Measurements from ENCODE around the gene UBE2O. TPM values are rescaled to one million over a fixed set of nuclear protein-coding genes. Genes with fewer than 3 reads are reported as not detected.

Gene UBE2O
- total RNA-seq, 1 experiment from 2014 or later: 57.4 TPM

DNA sequence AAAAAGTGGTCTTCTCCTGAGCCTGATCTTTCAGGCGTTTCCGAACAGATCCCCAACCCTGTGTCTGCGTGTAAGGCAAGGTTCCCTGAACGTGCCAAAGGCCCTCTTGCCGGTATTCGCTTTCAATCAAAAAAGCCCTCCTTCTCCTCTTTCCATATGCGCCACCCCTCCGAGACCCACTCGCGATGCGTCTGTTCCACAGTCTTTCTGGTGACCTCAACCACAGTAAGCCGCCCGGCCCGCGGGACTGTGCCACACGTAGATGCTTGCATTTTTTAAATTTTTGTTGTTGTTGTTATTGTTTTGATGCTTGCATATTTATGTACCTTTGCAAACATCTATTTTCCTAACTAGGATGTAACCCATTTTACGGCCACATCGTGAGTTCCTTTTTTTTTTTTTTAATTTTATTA lies 98.6 kb downstream of the UBE2O start:
- Histone ChIP-seq H3K4me1 (ENCODE audit: insufficient read depth, low read length, poor library complexity, severe bottlenecking) (peaks cover 6% of the 10 kb centered on the region), H3K27ac (ENCODE audit: low read depth, low read length, poor library complexity, severe bottlenecking) (peak overlapping the region; percentile 96), H3K9me3 (ENCODE audit: low read depth, low read length, poor library complexity, severe bottlenecking) (no peaks in the 10 kb centered on the region), H3K27me3 (replicated peaks; ENCODE audit: insufficient read depth, low read depth, low read length, poor library complexity) (no peaks in the 10 kb centered on the region), H3K4me3 (ENCODE audit: low read depth, low read length, poor library complexity, severe bottlenecking) (peak overlapping the region; percentile 74), H3K36me3 (ENCODE audit: insufficient read depth, low read length, poor library complexity, severe bottlenecking) (no peaks in the 10 kb centered on the region)
- no peak for DNase-seq (ENCODE audit: low spot score)
- ChIA-PET CTCF (no interaction called here), POLR2A (ENCODE audit: low non-redundant PET) (no interaction called here)
- intact Hi-C loops (cut with micrococcal nuclease; ENCODE audit: unreplicated experiment): loop anchor here (1.0 kb wide), 1 partner anchor 29 kb away; no protein-coding TSS in a partner anchor
- BruUV-seq (replicated peaks): TSS peak; percentile 94
- no peak for TF ChIP-seq EZH2 (IDR thresholded peaks at IDR 0.05; ENCODE audit: borderline replicate concordance, low read depth, low read length, poor library complexity, severe bottlenecking)
- TF ChIP-seq, protein P1, sequence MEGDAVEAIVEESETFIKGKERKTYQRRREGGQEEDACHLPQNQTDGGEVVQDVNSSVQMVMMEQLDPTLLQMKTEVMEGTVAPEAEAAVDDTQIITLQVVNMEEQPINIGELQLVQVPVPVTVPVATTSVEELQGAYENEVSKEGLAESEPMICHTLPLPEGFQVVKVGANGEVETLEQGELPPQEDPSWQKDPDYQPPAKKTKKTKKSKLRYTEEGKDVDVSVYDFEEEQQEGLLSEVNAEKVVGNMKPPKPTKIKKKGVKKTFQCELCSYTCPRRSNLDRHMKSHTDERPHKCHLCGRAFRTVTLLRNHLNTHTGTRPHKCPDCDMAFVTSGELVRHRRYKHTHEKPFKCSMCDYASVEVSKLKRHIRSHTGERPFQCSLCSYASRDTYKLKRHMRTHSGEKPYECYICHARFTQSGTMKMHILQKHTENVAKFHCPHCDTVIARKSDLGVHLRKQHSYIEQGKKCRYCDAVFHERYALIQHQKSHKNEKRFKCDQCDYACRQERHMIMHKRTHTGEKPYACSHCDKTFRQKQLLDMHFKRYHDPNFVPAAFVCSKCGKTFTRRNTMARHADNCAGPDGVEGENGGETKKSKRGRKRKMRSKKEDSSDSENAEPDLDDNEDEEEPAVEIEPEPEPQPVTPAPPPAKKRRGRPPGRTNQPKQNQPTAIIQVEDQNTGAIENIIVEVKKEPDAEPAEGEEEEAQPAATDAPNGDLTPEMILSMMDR (conservative IDR thresholded peaks at IDR 0.05; ENCODE audit: low read depth, low read length): no peak

DNA sequence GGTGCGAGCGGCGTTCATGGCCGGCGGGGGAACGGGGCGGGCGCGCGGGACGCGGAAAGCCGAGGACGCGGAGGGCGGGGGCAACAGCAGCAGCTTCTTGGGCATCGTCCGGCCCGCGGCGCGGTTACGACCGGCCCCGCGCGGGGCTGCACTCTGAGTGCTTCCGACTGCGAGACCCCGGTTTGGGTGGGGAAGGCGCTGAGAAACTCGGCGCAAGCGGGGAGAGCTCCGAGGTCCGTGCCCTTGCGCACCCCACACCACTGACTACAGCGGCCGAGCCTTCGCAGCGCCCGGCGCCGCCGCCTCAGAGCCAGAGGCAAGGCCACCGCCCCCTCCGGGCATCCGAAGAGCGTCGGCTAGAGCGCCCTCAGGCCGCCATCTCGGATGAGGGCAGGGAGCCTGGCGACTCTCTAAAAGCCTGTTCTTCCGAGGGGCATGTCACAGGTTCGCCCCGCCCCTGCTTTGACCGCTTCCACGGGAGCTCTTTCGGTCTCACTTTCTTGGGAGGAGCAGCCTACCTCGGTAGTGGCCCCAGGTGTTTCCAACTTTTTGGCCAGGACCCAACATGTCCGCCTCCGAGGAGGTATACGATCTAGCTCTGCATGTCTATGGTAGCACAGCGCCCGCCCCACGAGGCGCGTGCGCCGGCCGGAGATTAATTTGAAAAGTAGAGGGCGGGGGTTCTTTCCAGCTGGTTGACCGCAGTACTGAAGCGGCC lies 99.2 kb downstream of the UBE2O start, which contains the start of gene PRPSAP1:
PRPSAP1 (minus strand) TSS at position 318 of the 718 bp plus-strand sequence; CDS start at position 105, 213 bp downstream.
- peak; percentile 94 for DNase-seq (ENCODE audit: low spot score)
- intact Hi-C loops (cut with micrococcal nuclease; ENCODE audit: unreplicated experiment): loop anchor here (1.0 kb wide), 1 partner anchor 30 kb away; no protein-coding TSS in a partner anchor
- POLR2A ChIA-PET (ENCODE audit: low non-redundant PET): interaction anchor here (0.7 kb wide), 2 partner anchors 20 to 96 kb away, joined by 4 read pairs; no protein-coding TSS in a partner anchor

DNA sequence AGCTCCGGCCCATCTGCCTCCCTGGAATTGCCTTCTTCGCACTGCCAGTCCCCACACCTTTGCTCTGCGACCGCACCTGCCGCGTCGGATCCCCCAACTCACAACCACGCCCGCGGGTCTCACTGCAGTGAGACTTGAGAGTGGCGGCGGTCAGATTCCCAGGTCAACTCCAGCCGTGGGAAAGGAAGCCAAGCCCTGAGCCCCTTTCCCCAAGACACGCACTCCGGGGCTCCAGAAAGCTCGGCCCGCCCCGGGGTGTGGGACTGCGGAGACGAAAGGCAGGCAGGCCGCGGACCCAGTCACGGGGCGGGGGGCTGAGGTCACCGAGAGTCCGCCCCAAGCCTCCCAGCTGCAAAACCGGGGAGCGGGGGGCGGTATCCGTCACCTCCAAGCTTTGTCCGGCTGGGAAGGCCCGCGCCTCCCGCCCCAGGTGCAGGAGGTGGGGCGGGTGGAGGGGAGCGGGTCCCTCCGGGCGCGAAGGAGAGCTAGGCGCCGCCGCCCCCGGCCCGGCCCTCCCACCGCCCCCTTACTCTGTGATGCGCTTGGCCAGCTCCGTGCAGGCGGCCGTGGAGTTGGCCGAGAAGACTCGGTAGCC lies 99.9 kb downstream of the UBE2O start:
- Histone ChIP-seq H3K27me3 (replicated peaks; ENCODE audit: insufficient read depth, low read depth, low read length, poor library complexity) (no peaks in the 10 kb centered on the region), H3K4me1 (ENCODE audit: insufficient read depth, low read length, poor library complexity, severe bottlenecking) (peaks cover 6% of the 10 kb centered on the region), H3K4me3 (ENCODE audit: low read depth, low read length, poor library complexity, severe bottlenecking) (peak overlapping the region; percentile 74), H3K27ac (ENCODE audit: low read depth, low read length, poor library complexity, severe bottlenecking) (peak overlapping the region; percentile 96), H3K36me3 (ENCODE audit: insufficient read depth, low read length, poor library complexity, severe bottlenecking) (no peaks in the 10 kb centered on the region), H3K9me3 (ENCODE audit: low read depth, low read length, poor library complexity, severe bottlenecking) (no peaks in the 10 kb centered on the region)
- POLR2A ChIA-PET (ENCODE audit: low non-redundant PET): interaction anchor here (0.7 kb wide), 2 partner anchors 19 to 97 kb away, joined by 4 read pairs; no protein-coding TSS in a partner anchor
- no TSS peak for BruUV-seq (replicated peaks)
- DNase-seq (ENCODE audit: low spot score): no peak
- intact Hi-C loops (cut with micrococcal nuclease; ENCODE audit: unreplicated experiment): no loop called here
- TF ChIP-seq, protein P1 (conservative IDR thresholded peaks at IDR 0.05; ENCODE audit: low read depth, low read length): no peak
- no peak for TF ChIP-seq EZH2 (IDR thresholded peaks at IDR 0.05; ENCODE audit: borderline replicate concordance, low read depth, low read length, poor library complexity, severe bottlenecking)
- CTCF ChIA-PET: no interaction called here

More for the DNA sequence above, 99.2 kb downstream of the UBE2O start, which contains the start of gene PRPSAP1:
- BruUV-seq (replicated peaks): no TSS peak
- peak within 1 kb of the TSS; percentile 74 for H3K4me3 ChIP-seq (ENCODE audit: low read depth, low read length, poor library complexity, severe bottlenecking)
- H3K27ac ChIP-seq (ENCODE audit: low read depth, low read length, poor library complexity, severe bottlenecking): peak within 1 kb of the TSS; percentile 96
- no peaks in the 10 kb centered on the region for H3K27me3 ChIP-seq (replicated peaks; ENCODE audit: insufficient read depth, low read depth, low read length, poor library complexity)
- CTCF ChIA-PET: no interaction called here
- H3K4me1 ChIP-seq (ENCODE audit: insufficient read depth, low read length, poor library complexity, severe bottlenecking): peaks cover 6% of the 10 kb centered on the region
- H3K9me3 ChIP-seq (ENCODE audit: low read depth, low read length, poor library complexity, severe bottlenecking): no peaks in the 10 kb centered on the region
- no peaks in the 10 kb centered on the region for H3K36me3 ChIP-seq (ENCODE audit: insufficient read depth, low read length, poor library complexity, severe bottlenecking)
- TF ChIP-seq, protein P1 (conservative IDR thresholded peaks at IDR 0.05; ENCODE audit: low read depth, low read length): no peak; the same call in 1 of the 2 replicates
- no peak for TF ChIP-seq EZH2 (IDR thresholded peaks at IDR 0.05; ENCODE audit: borderline replicate concordance, low read depth, low read length, poor library complexity, severe bottlenecking)
